H9 (cell line): Measurements from ENCODE around the gene RIOK3. TPM values are rescaled to one million over a fixed set of nuclear protein-coding genes. Genes with fewer than 3 reads are reported as not detected.
"Not testable (repeated sequence)": the region's sequence is repeated elsewhere in the genome, so short reads cannot be mapped to it uniquely, and the experiment has no call there.

Experiments
- DNase-seq: peaks from one replicate; pipeline ENCODE4 v3.0.0-alpha.2; 2017
- H2AFZ ChIP-seq: one replicate; pipeline ENCODE4 v1.6.1; 2013; ENCODE audit warnings: mild to moderate bottlenecking, low read length, control low read depth, moderate library complexity
- H2AK5ac ChIP-seq: 2 replicates; pipeline ENCODE4 v1.6.1; 2013; ENCODE audit warnings: low read length, control low read depth, mixed read lengths; ENCODE audit not compliant: insufficient read length
- H2BK120ac ChIP-seq: one replicate; pipeline ENCODE4 v1.6.1; 2013; ENCODE audit warnings: low read depth, mild to moderate bottlenecking, low read length, control low read depth, inconsistent platforms; ENCODE audit not compliant: poor library complexity, severe bottlenecking
- H2BK12ac ChIP-seq: 2 replicates; pipeline ENCODE4 v1.6.1; 2013; ENCODE audit warnings: low read length, control low read depth, mixed read lengths, low read depth; ENCODE audit not compliant: insufficient read length
- H2BK15ac ChIP-seq: 2 replicates; pipeline ENCODE4 v1.6.1; 2013; ENCODE audit warnings: low read depth, low read length, control low read depth
- H2BK20ac ChIP-seq: one replicate; pipeline ENCODE4 v1.6.1; 2013; ENCODE audit warnings: low read depth, mild to moderate bottlenecking, low read length, control low read depth, inconsistent platforms; ENCODE audit not compliant: poor library complexity, severe bottlenecking
- H2BK5ac ChIP-seq: 2 replicates; pipeline ENCODE4 v1.6.1; 2013; ENCODE audit warnings: low read length, control low read depth, mixed read lengths; ENCODE audit not compliant: insufficient read length
- H3K14ac ChIP-seq: 2 replicates; pipeline ENCODE4 v1.6.1; 2013; ENCODE audit warnings: low read length, control low read depth; ENCODE audit not compliant: insufficient read depth
- H3K18ac ChIP-seq: 2 replicates; pipeline ENCODE4 v1.6.1; 2013; ENCODE audit warnings: low read depth, mild to moderate bottlenecking, mixed read lengths, low read length, control low read depth; ENCODE audit not compliant: insufficient read length
- H3K23ac ChIP-seq: 2 replicates; pipeline ENCODE4 v1.6.1; 2013; ENCODE audit warnings: low read length, control low read depth, mixed read lengths, low read depth; ENCODE audit not compliant: insufficient read length
- H3K23me2 ChIP-seq: 2 replicates; pipeline ENCODE4 v1.6.1; 2013; ENCODE audit warnings: low read depth, mild to moderate bottlenecking, mixed read lengths, low read length, control low read depth; ENCODE audit not compliant: insufficient read length, poor library complexity, severe bottlenecking
- H3K27ac ChIP-seq: 2 replicates; pipeline ENCODE4 v1.5.1; 2013; ENCODE audit warnings: low read length, control low read depth, mixed read lengths, low read depth; ENCODE audit not compliant: insufficient read length
- H3K27me3 ChIP-seq: 2 replicates; pipeline ENCODE4 v1.6.1; 2013; ENCODE audit warnings: low read length, control low read depth, inconsistent platforms; ENCODE audit not compliant: insufficient read depth
- H3K4ac ChIP-seq: 2 replicates; pipeline ENCODE4 v1.6.1; 2013; ENCODE audit warnings: low read depth, mild to moderate bottlenecking, control low read depth, inconsistent platforms, low read length, moderate library complexity
- H3K4me1 ChIP-seq: 2 replicates; pipeline ENCODE4 v1.6.1; 2013; ENCODE audit warnings: low read length, control low read depth, inconsistent platforms; ENCODE audit not compliant: insufficient read depth
- H3K4me2 ChIP-seq: 2 replicates; pipeline ENCODE4 v1.6.1; 2013; ENCODE audit warnings: low read length, control low read depth, mixed read lengths; ENCODE audit not compliant: insufficient read length, insufficient read depth
- H3K56ac ChIP-seq: 2 replicates; pipeline ENCODE4 v1.6.1; 2013; ENCODE audit warnings: low read depth, mild to moderate bottlenecking, mixed read lengths, low read length, control low read depth; ENCODE audit not compliant: insufficient read length
- H3K79me1 ChIP-seq: 2 replicates; pipeline ENCODE4 v1.6.1; 2013; ENCODE audit warnings: low read depth, mild to moderate bottlenecking, moderate library complexity, low read length, control low read depth, inconsistent platforms; ENCODE audit not compliant: insufficient read depth, poor library complexity, severe bottlenecking
- H3K79me2 ChIP-seq: 2 replicates; pipeline ENCODE4 v1.6.1; 2013; ENCODE audit warnings: low read length, control low read depth, inconsistent platforms; ENCODE audit not compliant: insufficient read depth
- H3K9ac ChIP-seq: 2 replicates; pipeline ENCODE4 v1.6.1; 2013; ENCODE audit warnings: low read length, control low read depth, mixed read lengths; ENCODE audit not compliant: insufficient read length; ENCODE audit errors: extremely low read depth
- H3K9me3 ChIP-seq: one replicate; pipeline ENCODE4 v1.6.1; 2013; ENCODE audit warnings: low read depth, low read length, inconsistent platforms; ENCODE audit not compliant: control insufficient read depth
- H3T11ph ChIP-seq: one replicate; pipeline ENCODE4 v1.6.1; 2013; ENCODE audit warnings: mild to moderate bottlenecking, low read length, control low read depth, inconsistent platforms
- H4K20me1 ChIP-seq: one replicate; pipeline ENCODE4 v1.6.1; 2013; ENCODE audit not compliant: control insufficient read depth, insufficient read length, insufficient read depth
- H4K5ac ChIP-seq: 2 replicates; pipeline ENCODE4 v1.6.1; 2013; ENCODE audit warnings: low read depth, mild to moderate bottlenecking, mixed read lengths, low read length, control low read depth; ENCODE audit not compliant: insufficient read length
- H4K8ac ChIP-seq: replicated peaks from 2 replicates; pipeline ENCODE4 v1.6.1; 2013; ENCODE audit warnings: low read length, control low read depth, mixed read lengths, low read depth; ENCODE audit not compliant: insufficient read length
- H4K91ac ChIP-seq: 2 replicates; pipeline ENCODE4 v1.6.1; 2013; ENCODE audit warnings: low read depth, mild to moderate bottlenecking, moderate library complexity, mixed read lengths, low read length, control low read depth; ENCODE audit not compliant: insufficient read length
- H3K27ac Mint-ChIP-seq, 3 experiments: 2 replicates in 2 of 3; 3 replicates in 1 of 3; pipeline ENCODE4 v1.8.0; 2020 to 2021; ENCODE audit warnings: mixed read lengths in 3 of 3, mild to moderate bottlenecking in 1 of 3, moderate library complexity in 1 of 3
- H3K27me3 Mint-ChIP-seq: 2 replicates; pipeline ENCODE4 v1.8.0; 2021; ENCODE audit warnings: low read depth, mild to moderate bottlenecking, moderate library complexity, mixed read lengths
- H3K36me3 Mint-ChIP-seq, 3 experiments: 2 replicates in 2 of 3; 3 replicates in 1 of 3; pipeline ENCODE4 v1.8.0; 2020 to 2021; ENCODE audit warnings: low read depth in 3 of 3, mixed read lengths in 3 of 3; ENCODE audit not compliant: insufficient read depth in 1 of 3
- H3K4me1 Mint-ChIP-seq, 2 experiments: 2 replicates each; pipeline ENCODE4 v1.8.0; 2020; ENCODE audit warnings: mixed read lengths in 2 of 2
- H3K4me3 Mint-ChIP-seq, 2 experiments: 2 replicates in 1 of 2; 3 replicates in 1 of 2; pipeline ENCODE4 v1.8.0; 2020 to 2021; ENCODE audit warnings: mild to moderate bottlenecking in 2 of 2, mixed read lengths in 2 of 2, moderate library complexity in 1 of 2
- H3K9me3 Mint-ChIP-seq, 2 experiments: 2 replicates in 1 of 2; 3 replicates in 1 of 2; pipeline ENCODE4 v1.8.0; 2020; ENCODE audit warnings: mild to moderate bottlenecking in 2 of 2, mixed read lengths in 2 of 2, moderate library complexity in 1 of 2
- CTCF ChIP-seq: fragments of 200-600 bp; sonication (generic); conservative IDR thresholded peaks from 3 replicates; pipeline ENCODE4 v1.8.0; 2021; ENCODE audit warnings: antibody characterized with exemption, mild to moderate bottlenecking
- WGBS: extraction: QIAGEN DNeasy Blood & Tissue Kit; methylation state at CpG from one replicate; pipeline ENCODE4 v1.1.7; 2013; ENCODE audit warnings: missing lambda C conversion rate, low lambda C conversion rate, mixed read lengths; ENCODE audit not compliant: insufficient read length; ENCODE audit errors: extremely low coverage; 5-methylcytosine and 5-hydroxymethylcytosine counted together
- total RNA-seq: library from RNA; stranded (reverse); gene quantifications from 2 replicates; pipeline ENCODE4 v1.2.1, GENCODE V29; 2021

RIOK3 gene
- total RNA-seq, 1 experiment from 2014 or later: 34.6 TPM

DNA sequence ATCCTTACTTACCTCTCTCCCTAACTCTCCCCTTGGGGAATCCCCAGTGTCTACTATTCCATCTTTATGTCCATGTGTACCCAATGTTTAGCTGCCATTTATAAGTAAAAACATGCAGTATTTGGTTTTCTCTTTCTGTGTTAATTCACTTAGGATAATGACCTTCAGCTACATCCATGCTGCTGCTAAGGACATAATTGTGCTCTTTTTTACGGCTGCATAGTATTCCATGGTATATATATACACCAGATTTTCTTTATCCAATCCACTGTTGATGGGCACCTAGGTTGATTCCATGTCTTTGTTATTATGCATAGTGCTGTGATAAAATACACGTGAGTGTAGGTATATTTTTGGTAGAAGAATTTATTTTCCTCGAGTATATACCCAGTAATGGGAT is 24.3 kb upstream of the RIOK3 start:
- Histone ChIP-seq H2BK12ac (no peak overlapping the region), H3K4ac (no peak overlapping the region), H4K20me1 (no peaks in the 10 kb centered on the region), H2BK20ac (no peak overlapping the region), H4K8ac (no peak overlapping the region), H2BK15ac (no peak overlapping the region), H3K56ac (no peak overlapping the region), H2BK5ac (no peak overlapping the region), H2AFZ (no peak overlapping the region), H3K4me2 (no peak overlapping the region), H3K27me3 (no peaks in the 10 kb centered on the region), H3K14ac (no peak overlapping the region), H2AK5ac (no peak overlapping the region), H3K23ac (no peak overlapping the region), H3K79me1 (no peaks in the 10 kb centered on the region), H3K79me2 (no peaks in the 10 kb centered on the region), H3K27ac (no peak overlapping the region), H3K4me1 (no peaks in the 10 kb centered on the region), H4K91ac (no peak overlapping the region), H2BK120ac (no peak overlapping the region), H4K5ac (no peak overlapping the region), H3K23me2 (no peaks in the 10 kb centered on the region), H3K9ac (no peak overlapping the region), H3K18ac (no peak overlapping the region), H3K9me3 (no peaks in the 10 kb centered on the region), H3T11ph (no peak overlapping the region)
- DNase-seq: no peak
- TF ChIP-seq CTCF: no peak
- H3K4me3 Mint-ChIP-seq: no peak overlapping the region
- peaks cover 0 to 13% (median 3%) of the 10 kb centered on the region in 3 experiments; a peak in 3 of 7 replicates for H3K36me3 Mint-ChIP-seq
- H3K27me3 Mint-ChIP-seq: no peaks in the 10 kb centered on the region
- no peak overlapping the region for H3K27ac Mint-ChIP-seq
- no CpG with 5 or more reads among the region's 3 CpGs for WGBS
- H3K4me1 Mint-ChIP-seq: no peaks in the 10 kb centered on the region
- H3K9me3 Mint-ChIP-seq: peaks cover 3 to 7% of the 10 kb centered on the region in 2 experiments; a peak in 4 of 5 replicates

DNA sequence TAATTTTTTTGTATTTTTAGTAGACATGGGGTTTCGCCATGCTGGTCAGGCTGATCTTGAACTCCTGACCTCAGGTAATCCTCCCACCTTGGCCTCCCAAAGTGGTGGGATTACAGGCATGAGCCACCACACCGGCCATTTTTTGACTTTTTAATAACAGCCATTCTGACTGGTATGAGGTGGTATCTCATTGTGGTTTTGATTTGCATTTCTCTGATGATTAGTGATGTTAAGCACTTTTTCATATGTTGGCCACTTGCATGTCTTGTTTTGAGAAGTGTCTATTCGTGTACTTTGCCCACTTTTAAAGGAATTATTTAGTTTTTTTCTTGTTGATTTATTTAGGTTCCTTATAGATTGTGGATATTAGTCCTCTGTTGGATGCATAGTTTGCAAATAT is 23.5 kb upstream of the RIOK3 start:
- H2BK15ac ChIP-seq, H4K5ac ChIP-seq, H3K27me3 ChIP-seq, H3K79me2 ChIP-seq, H3K4me1 ChIP-seq, H3K9me3 ChIP-seq, H3K27me3 Mint-ChIP-seq, H3K23me2 ChIP-seq, H3K23ac ChIP-seq, H3K4me1 Mint-ChIP-seq, H3K14ac ChIP-seq, H3K18ac ChIP-seq, H2AK5ac ChIP-seq, H3K4me2 ChIP-seq, H2AFZ ChIP-seq, H3T11ph ChIP-seq, H4K8ac ChIP-seq, H4K20me1 ChIP-seq, H3K27ac Mint-ChIP-seq, H3K4ac ChIP-seq, H2BK5ac ChIP-seq, H3K56ac ChIP-seq, H2BK20ac ChIP-seq, H4K91ac ChIP-seq, H3K9ac ChIP-seq, DNase-seq, H3K27ac ChIP-seq, H3K79me1 ChIP-seq, H2BK12ac ChIP-seq, H2BK120ac ChIP-seq, H3K4me3 Mint-ChIP-seq, H3K9me3 Mint-ChIP-seq: not testable (repeated sequence)
- no CpG with 5 or more reads among the region's 3 CpGs for WGBS
- H3K36me3 Mint-ChIP-seq: peaks cover 0 to 13% (median 3%) of the 10 kb centered on the region in 3 experiments; a peak in 3 of 7 replicates
